ENCODE measurements around the gene SPDYE16. TPM values are rescaled to one million over a fixed set of nuclear protein-coding genes. Genes with fewer than 3 reads are reported as not detected.
"Not testable (repeated sequence)": the region's sequence is repeated elsewhere in the genome, so short reads cannot be mapped to it uniquely, and the experiment has no call there.

Gene SPDYE16
- polyA plus RNA-seq, 3 donors, result 1.0 to 1.8 (median 1.3) TPM

- not testable (repeated sequence) for DNase-seq (ENCODE audit: low read depth in 3 of 3, low spot score in 2 of 3)
Observed at GRCh38 chr7:76551992-76552391, 8.9 kb upstream of the SPDYE16 start.

- not testable (repeated sequence) for DNase-seq (ENCODE audit: low read depth in 3 of 3, low spot score in 2 of 3)
Observed at GRCh38 chr7:76549855-76550248, 6.8 kb upstream of the SPDYE16 start.

GRCh38 chr7:76549025-76549854 is 6.1 kb upstream of the SPDYE16 start:
- DNase-seq (ENCODE audit: low read depth in 3 of 3, low spot score in 2 of 3), result peak; percentile 58 to 69 (median 63)

- not testable (repeated sequence) for DNase-seq (ENCODE audit: low read depth in 3 of 3, low spot score in 2 of 3)
Observed at GRCh38 chr7:76531643-76532042, 11.5 kb downstream of the SPDYE16 start.

GRCh38 chr7:76526183-76526582 is 16.9 kb downstream of the SPDYE16 start:
- DNase-seq (ENCODE audit: low read depth in 3 of 3, low spot score in 2 of 3), result not testable (repeated sequence)

GRCh38 chr7:76516932-76517331 is 26.2 kb downstream of the SPDYE16 start:
- DNase-seq (ENCODE audit: low read depth in 3 of 3, low spot score in 2 of 3), result not testable (repeated sequence)

- no peak for DNase-seq (ENCODE audit: low read depth in 3 of 3, low spot score in 2 of 3)
Observed at GRCh38 chr7:76515999-76516443, 27.1 kb downstream of the SPDYE16 start.

- DNase-seq (ENCODE audit: low read depth in 3 of 3, low spot score in 2 of 3), result no peak
Observed at GRCh38 chr7:76514926-76515771, 27.9 kb downstream of the SPDYE16 start.

GRCh38 chr7:76513817-76514799 is 29.0 kb downstream of the SPDYE16 start:
- no peak for DNase-seq (ENCODE audit: low read depth in 3 of 3, low spot score in 2 of 3)

GRCh38 chr7:76512941-76513816 is 29.9 kb downstream of the SPDYE16 start:
- no peak for DNase-seq (ENCODE audit: low read depth in 3 of 3, low spot score in 2 of 3)

GRCh38 chr7:76511911-76512885 is 30.9 kb downstream of the SPDYE16 start:
- DNase-seq (ENCODE audit: low read depth in 3 of 3, low spot score in 2 of 3), result not testable (repeated sequence)

- not testable (repeated sequence) for DNase-seq (ENCODE audit: low read depth in 3 of 3, low spot score in 2 of 3)
Observed at GRCh38 chr7:76511200-76511910, 31.7 kb downstream of the SPDYE16 start.

- DNase-seq (ENCODE audit: low read depth in 3 of 3, low spot score in 2 of 3), result no peak
Observed at GRCh38 chr7:76509931-76510877, 32.9 kb downstream of the SPDYE16 start, which contains the start of gene UPK3B. Gene UPK3B, plus strand, starts transcription at chr7:76510552. Its CDS starts 101 bp downstream, at chr7:76510653.

- no peak for DNase-seq (ENCODE audit: low read depth in 3 of 3, low spot score in 2 of 3)
Observed at GRCh38 chr7:76507723-76508406, 35.2 kb downstream of the SPDYE16 start.

GRCh38 chr7:76506643-76507042 is 36.5 kb downstream of the SPDYE16 start:
- DNase-seq (ENCODE audit: low read depth in 3 of 3, low spot score in 2 of 3), result not testable (repeated sequence)

- no peak for DNase-seq (ENCODE audit: low read depth in 3 of 3, low spot score in 2 of 3)
Observed at GRCh38 chr7:76506081-76506440, 37.0 kb downstream of the SPDYE16 start.
